HepG2 (cell line): ENCODE data around the gene TOMM22. TPM values are rescaled to one million over a fixed set of nuclear protein-coding genes. Genes with fewer than 3 reads are reported as not detected.
A peak's percentile ranks its signal among the peaks of the same experiment; 100 is the strongest.

Source experiments
- ASH2L ChIP-seq: fragments of 300-600, 200-600 bp; sonication (generic); IDR thresholded peaks from 2 replicates; pipeline ENCODE4 v1.7.0; 2017; ENCODE audit warnings: low read depth, mild to moderate bottlenecking, moderate library complexity, mixed read lengths, low read length; ENCODE audit not compliant: insufficient read length
- FOXP1 ChIP-seq, 2 experiments: fragments of 450-650 bp in 1 of 2; IDR thresholded peaks; 2 replicates each; pipeline ENCODE4 v1.6.1; 2017 to 2018; ENCODE audit warnings: antibody characterized with exemption in 1 of 2
- GABPA ChIP-seq, 2 experiments: IDR thresholded peaks; 2 replicates each; pipeline ENCODE4 v1.6.1; 2011 to 2016; ENCODE audit warnings: low read depth in 2 of 2, low read length in 1 of 2, missing biosample characterization in 1 of 2, missing genetic modification characterization in 1 of 2
- GATAD1 ChIP-seq: IDR thresholded peaks from 2 replicates; pipeline ENCODE4 v1.6.1; 2016; ENCODE audit warnings: missing genetic modification reagents, missing compliant biosample characterization
- HMGXB4 ChIP-seq, 2 experiments: sonication (generic) in 1 of 2; formaldehyde crosslinking in 1 of 2; IDR thresholded peaks; 2 replicates each; pipeline versions ENCODE4 v1.4.0 to v1.6.1; 2018 to 2020; ENCODE audit warnings: missing genetic modification reagents in 2 of 2, borderline replicate concordance in 1 of 2, low read depth in 1 of 2, mild to moderate bottlenecking in 1 of 2, missing biosample characterization in 1 of 2
- IRF1 ChIP-seq: sonication (generic); formaldehyde crosslinking; IDR thresholded peaks from 2 replicates; pipeline ENCODE4 v1.4.0; 2020; ENCODE audit warnings: low read depth, mild to moderate bottlenecking, missing genetic modification reagents
- JUND ChIP-seq: sonication (generic); formaldehyde crosslinking; IDR thresholded peaks from 2 replicates; pipeline ENCODE4 v1.8.0; 2022; ENCODE audit warnings: mild to moderate bottlenecking, missing genetic modification reagents
- KDM3A ChIP-seq: IDR thresholded peaks from 2 replicates; pipeline ENCODE4 v1.6.1; 2018; ENCODE audit warnings: low read depth, missing compliant biosample characterization
- KDM4B ChIP-seq: sonication (generic); formaldehyde crosslinking; IDR thresholded peaks from 2 replicates; pipeline ENCODE4 v1.4.0; 2020; ENCODE audit warnings: missing genetic modification reagents
- MAX ChIP-seq: IDR thresholded peaks from 2 replicates; pipeline ENCODE4 v1.6.1; 2012; ENCODE audit warnings: inconsistent platforms
- PHF20 ChIP-seq: sonication (generic); formaldehyde crosslinking; IDR thresholded peaks from 2 replicates; pipeline ENCODE4 v1.5.0; 2020; ENCODE audit warnings: mild to moderate bottlenecking, missing genetic modification reagents
- SALL1 ChIP-seq: sonication (generic); formaldehyde crosslinking; IDR thresholded peaks from 2 replicates; pipeline ENCODE4 v1.8.0; 2022; ENCODE audit warnings: mild to moderate bottlenecking, missing genetic modification reagents
- SAP130 ChIP-seq: IDR thresholded peaks from 2 replicates; pipeline ENCODE4 v1.6.1; 2016; ENCODE audit warnings: low read depth
- TMF1 ChIP-seq: sonication (generic); formaldehyde crosslinking; IDR thresholded peaks from 2 replicates; pipeline ENCODE4 v1.8.1; 2022; ENCODE audit warnings: low read depth, missing genetic modification reagents
- ZBTB3 ChIP-seq: sonication (generic); formaldehyde crosslinking; IDR thresholded peaks from 2 replicates; pipeline ENCODE4 v1.4.0; 2020; ENCODE audit warnings: low read depth, mild to moderate bottlenecking, moderate library complexity, missing genetic modification reagents, borderline replicate concordance
- ZC3H13 ChIP-seq: sonication (generic); formaldehyde crosslinking; IDR thresholded peaks from 2 replicates; pipeline ENCODE4 v1.8.1; 2023; ENCODE audit warnings: mild to moderate bottlenecking, missing genetic modification reagents, moderate library complexity
- ZFY ChIP-seq: sonication (generic); formaldehyde crosslinking; IDR thresholded peaks from 2 replicates; pipeline ENCODE4 v1.4.0; 2020; ENCODE audit warnings: missing genetic modification reagents
- ZNF276 ChIP-seq: sonication (generic); formaldehyde crosslinking; IDR thresholded peaks from 2 replicates; pipeline ENCODE4 v1.4.0; 2020; ENCODE audit warnings: mild to moderate bottlenecking, low read depth, missing genetic modification reagents
- ZNF317 ChIP-seq: sonication (generic); formaldehyde crosslinking; IDR thresholded peaks from 2 replicates; pipeline ENCODE4 v1.5.0; 2020; ENCODE audit warnings: mild to moderate bottlenecking, missing genetic modification reagents
- ZNF567 ChIP-seq: sonication (generic); formaldehyde crosslinking; IDR thresholded peaks from 2 replicates; pipeline ENCODE4 v1.8.1; 2023; ENCODE audit warnings: mild to moderate bottlenecking, missing genetic modification reagents, borderline replicate concordance
- ZNF580 ChIP-seq: IDR thresholded peaks from 2 replicates; pipeline ENCODE4 v1.6.1; 2016; ENCODE audit warnings: low read depth, borderline replicate concordance
- ZNF792 ChIP-seq: IDR thresholded peaks from 2 replicates; pipeline ENCODE4 v1.6.1; 2016
- polyA plus RNA-seq, 8 experiments: library from polyadenylated mRNA; depleted of rRNA in 3 of 8; stranded (reverse) in 7 of 8; unstranded in 1 of 8; fragments of >200 nt; fragmentation: Illumina TruSeq in 4 of 8; extraction: Trizol in 4 of 8; gene quantifications; 2 replicates each; pipeline versions ENCODE4 v1.2.1 to v1.2.3, GENCODE V29; 2011 to 2016; ENCODE audit warnings: low read depth in 4 of 8, missing spikeins in 1 of 8, mixed read lengths in 1 of 8; ENCODE audit not compliant: insufficient read depth in 1 of 8
- total RNA-seq, 5 experiments: library from RNA; depleted of rRNA; stranded (reverse); fragments of >200 nt; fragmentation: Illumina TruSeq; extraction: Trizol; gene quantifications; 2 replicates each; pipeline ENCODE4 v1.2.3, GENCODE V29; 2016; ENCODE audit warnings: low read depth in 1 of 5

Gene TOMM22
- total and polyA plus RNA-seq, 2 of the 13 experiments (the other 11 are each of a cell fraction or from before 2014, with no cell fraction given): 46.9 to 118 TPM

GRCh38 chr22:38700270-38700788, 18.6 kb downstream of the TOMM22 start (continued):
- TF ChIP-seq FOXP1 (IDR thresholded peaks at IDR 0.05) (no peak), FOXP1 (CRISPR knock-in tag; IDR thresholded peaks at IDR 0.05) (no peak), KDM3A (CRISPR knock-in tag) (0 out of 2 replicates have a peak, but pooled peaks have one; percentile 3), ZFY (CRISPR knock-in tag) (no peak), GABPA (IDR thresholded peaks at IDR 0.05; ENCODE audit: low read depth, low read length) (no peak), GABPA (CRISPR knock-in tag; IDR thresholded peaks at IDR 0.05; ENCODE audit: low read depth) (no peak), ZNF580 (no peak), PHF20 (CRISPR knock-in tag) (0 out of 2 replicates have a peak, but pooled peaks have one; percentile 7), HMGXB4 (CRISPR knock-in tag; IDR thresholded peaks at IDR 0.05; ENCODE audit: borderline replicate concordance in 1 of 2, low read depth in 1 of 2) (0 out of 4 replicates have a peak, but pooled peaks of 1 of the 2 experiments have one; percentile 15), ZNF792 (0 out of 2 replicates have a peak, but pooled peaks have one; percentile 7), ZBTB3 (CRISPR knock-in tag) (no peak), ZNF276 (peak; percentile 11; the same call in 1 of the 2 replicates), ASH2L (no peak), TMF1 (no peak), KDM4B (CRISPR knock-in tag) (no peak), JUND (CRISPR knock-in tag) (no peak), ZC3H13 (CRISPR knock-in tag) (0 out of 2 replicates have a peak, but pooled peaks have one; percentile 5), IRF1 (no peak), GATAD1 (no peak), MAX (no peak), ZNF567 (no peak), SAP130 (CRISPR knock-in tag) (no peak), SALL1 (CRISPR knock-in tag) (no peak), ZNF317 (no peak)
